Astrocyte of the cerebellum (primary cell): ENCODE measurements around the gene CARMIL3.

Experiments
- DNase-seq: peaks from one replicate; pipeline ENCODE4 v3.0.0-alpha.2; 2011; ENCODE audit warnings: low read depth
- H3K4me3 ChIP-seq: 2 replicates; pipeline ENCODE4 v1.5.1; 2011; ENCODE audit warnings: mild to moderate bottlenecking, low read depth, low read length, moderate library complexity
- in situ Hi-C: cut with HindIII; loops from 2 replicates; pipeline ENCODE4 v1.10.0; 2017; ENCODE audit warnings: low sequenced_read_pairs
- TF ChIP-seq, protein P1 (sequence below): IDR thresholded peaks from 2 replicates; pipeline ENCODE4 v1.5.1; 2012; ENCODE audit warnings: low read length, low read depth, moderate library complexity, mild to moderate bottlenecking; ENCODE audit errors: missing control alignments

Gene CARMIL3

DNA sequence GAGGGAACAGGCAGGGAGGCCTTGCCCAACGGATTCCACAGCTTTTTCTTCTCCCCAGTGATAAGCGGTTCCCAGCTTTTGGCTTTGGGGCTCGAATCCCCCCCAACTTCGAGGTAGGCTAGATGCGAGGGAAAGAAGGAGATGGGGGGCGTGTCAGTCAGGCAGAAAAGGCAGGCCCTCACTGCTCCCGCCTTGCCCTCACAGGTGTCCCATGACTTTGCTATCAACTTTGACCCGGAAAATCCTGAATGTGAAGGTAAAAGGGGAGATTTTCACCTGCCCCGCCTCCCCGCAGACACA is 24.4 kb downstream of the CARMIL3 start:
- DNase-seq, result no peak
- no peak overlapping the region for H3K4me3 ChIP-seq
- TF ChIP-seq, protein P1, sequence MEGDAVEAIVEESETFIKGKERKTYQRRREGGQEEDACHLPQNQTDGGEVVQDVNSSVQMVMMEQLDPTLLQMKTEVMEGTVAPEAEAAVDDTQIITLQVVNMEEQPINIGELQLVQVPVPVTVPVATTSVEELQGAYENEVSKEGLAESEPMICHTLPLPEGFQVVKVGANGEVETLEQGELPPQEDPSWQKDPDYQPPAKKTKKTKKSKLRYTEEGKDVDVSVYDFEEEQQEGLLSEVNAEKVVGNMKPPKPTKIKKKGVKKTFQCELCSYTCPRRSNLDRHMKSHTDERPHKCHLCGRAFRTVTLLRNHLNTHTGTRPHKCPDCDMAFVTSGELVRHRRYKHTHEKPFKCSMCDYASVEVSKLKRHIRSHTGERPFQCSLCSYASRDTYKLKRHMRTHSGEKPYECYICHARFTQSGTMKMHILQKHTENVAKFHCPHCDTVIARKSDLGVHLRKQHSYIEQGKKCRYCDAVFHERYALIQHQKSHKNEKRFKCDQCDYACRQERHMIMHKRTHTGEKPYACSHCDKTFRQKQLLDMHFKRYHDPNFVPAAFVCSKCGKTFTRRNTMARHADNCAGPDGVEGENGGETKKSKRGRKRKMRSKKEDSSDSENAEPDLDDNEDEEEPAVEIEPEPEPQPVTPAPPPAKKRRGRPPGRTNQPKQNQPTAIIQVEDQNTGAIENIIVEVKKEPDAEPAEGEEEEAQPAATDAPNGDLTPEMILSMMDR, result no peak
- in situ Hi-C loops, result no loop called here

DNA sequence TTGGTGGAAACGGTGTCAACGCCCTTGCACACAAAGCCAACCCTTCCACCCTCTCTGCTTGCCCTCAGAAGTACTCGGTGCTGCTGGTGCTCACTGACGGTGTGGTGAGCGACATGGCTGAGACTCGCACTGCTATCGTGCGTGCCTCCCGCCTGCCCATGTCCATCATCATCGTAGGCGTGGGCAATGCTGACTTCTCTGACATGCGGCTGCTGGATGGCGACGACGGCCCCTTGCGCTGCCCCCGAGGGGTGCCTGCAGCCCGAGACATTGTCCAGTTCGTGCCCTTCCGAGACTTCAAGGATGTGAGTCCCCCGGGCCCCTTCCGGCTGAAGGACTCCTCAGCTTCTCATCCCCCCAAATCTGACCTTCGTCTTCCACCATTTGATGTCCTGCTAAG is 25.3 kb downstream of the CARMIL3 start:
- DNase-seq, result no peak
- H3K4me3 ChIP-seq, result no peak overlapping the region
- in situ Hi-C loops, result no loop called here
- TF ChIP-seq, protein P1, result no peak

DNA sequence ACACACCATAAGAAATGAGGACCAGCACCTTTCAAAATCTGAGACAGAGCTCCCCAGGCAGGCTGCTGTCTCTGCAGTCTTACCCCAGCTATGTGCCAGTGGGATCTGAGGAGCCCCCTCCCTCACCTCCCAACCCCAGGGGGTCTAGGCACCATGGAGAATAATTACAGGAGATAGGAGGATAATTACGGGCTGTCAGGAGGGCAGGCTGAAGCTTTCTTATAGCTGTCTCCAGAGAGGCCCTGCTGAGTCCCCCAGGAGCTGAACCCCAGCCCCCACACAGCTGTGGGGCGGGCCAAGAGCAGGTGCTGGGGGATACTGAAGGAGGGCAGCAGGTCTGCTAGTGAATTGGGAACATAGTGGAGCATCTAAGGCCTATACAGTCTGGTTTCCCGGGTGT is 26.3 kb downstream of the CARMIL3 start:
- TF ChIP-seq, protein P1, result no peak
- no peak for DNase-seq
- no peak overlapping the region for H3K4me3 ChIP-seq
- in situ Hi-C loops, result no loop called here

DNA sequence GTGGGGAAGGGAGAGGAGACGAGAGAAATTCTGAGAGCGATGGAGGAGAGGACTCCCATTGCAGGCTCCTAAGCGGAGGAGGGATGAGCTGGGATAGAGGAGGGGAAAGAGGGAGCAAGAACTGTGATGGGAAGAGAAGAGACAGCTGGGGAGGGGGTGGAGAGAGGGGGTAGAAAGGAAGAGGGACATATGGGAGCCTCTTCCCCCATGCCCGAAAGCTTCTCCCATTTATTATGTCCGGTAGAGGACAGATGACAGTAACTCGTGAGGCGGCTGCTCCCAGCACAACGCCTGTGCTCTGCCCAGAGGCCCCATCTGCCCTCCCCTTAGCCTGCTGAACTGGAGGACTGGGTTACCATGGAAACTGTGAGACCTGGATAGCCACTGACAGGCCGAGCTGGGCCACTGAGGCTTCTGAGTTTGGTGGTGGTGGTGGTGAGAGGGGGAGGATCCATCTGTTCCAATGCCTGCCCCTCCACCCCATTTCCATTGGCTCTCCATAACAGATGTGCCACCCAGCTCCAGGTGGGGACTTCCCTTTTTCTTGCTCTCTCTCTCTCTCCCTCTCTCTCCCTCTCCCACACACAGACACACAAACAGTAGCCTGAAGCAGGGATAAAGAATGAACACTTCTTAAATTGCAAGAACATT is 27.8 kb downstream of the CARMIL3 start:
- H3K4me3 ChIP-seq, result no peak overlapping the region
- TF ChIP-seq, protein P1, result no peak
- in situ Hi-C loops, result no loop called here
- no peak for DNase-seq

DNA sequence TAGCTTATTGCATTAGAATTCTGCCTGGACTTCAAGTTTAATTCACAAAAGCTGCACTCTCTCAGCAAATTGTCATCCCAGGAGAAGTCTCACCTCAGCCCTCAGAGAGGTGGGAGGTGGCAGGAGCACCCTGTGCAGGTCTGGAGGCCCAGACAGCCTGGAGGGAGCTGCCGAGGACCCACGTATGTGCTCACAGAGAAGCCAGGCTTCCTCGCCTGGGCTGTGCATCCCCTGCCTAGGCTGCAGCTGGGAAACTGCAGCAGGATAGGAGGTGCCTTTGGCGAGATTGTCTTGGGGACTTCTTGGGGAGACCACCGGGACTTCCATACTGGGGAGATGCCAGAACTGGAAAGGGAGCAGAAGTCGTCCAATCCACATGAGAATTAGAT is 28.3 kb downstream of the CARMIL3 start:
- TF ChIP-seq, protein P1, result no peak
- no peak overlapping the region for H3K4me3 ChIP-seq
- DNase-seq, result no peak
- in situ Hi-C loops, result no loop called here

DNA sequence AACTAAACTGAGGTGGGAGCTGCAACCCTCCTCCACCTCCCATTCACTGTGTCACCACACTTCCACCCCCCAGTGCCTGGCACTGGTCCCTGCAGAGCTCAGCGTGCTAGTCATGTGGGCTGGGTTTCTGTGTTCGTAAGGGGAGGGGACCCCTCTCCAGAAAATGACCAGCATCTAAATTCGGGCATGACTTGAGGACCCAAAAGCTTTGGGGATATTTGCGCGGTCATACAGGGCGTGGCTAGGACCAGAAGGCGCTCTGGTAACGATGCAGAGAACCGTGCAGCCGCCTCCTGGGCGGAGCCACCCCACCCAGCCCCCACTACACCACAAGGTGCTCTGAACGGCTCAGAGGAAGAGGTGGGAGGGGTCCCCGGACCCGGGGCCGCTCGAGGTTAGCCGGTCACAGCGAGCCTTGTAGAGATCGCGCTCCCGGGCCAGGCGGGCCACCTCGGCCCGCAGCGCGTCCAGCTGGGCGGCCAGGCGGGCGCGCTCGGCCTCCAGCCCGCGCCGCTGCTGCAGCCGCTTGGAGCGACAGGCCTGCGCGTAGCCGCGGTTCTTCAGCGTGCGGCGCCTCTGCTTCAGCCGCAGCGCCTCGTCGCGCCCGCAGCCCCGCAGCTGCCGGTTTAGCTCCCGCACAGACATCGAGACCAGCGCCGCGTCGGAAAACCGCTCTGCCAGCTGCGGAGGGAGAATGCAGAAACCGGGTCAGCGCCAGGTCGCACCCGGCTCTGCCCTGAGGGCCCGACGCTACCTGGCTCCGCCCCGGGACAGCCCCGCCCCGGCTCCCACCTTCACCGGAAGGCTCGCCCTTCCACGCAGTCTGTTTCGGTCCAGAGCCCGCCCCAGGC is 29.3 kb downstream of the CARMIL3 start:
- H3K4me3 ChIP-seq, result peak overlapping the region; percentile 46
- TF ChIP-seq, protein P1, result no peak
- in situ Hi-C loops, result no loop called here
- DNase-seq, result no peak
